Activated CD4-positive, alpha-beta T cell treated with anti-CD3 and anti-CD28 coated beads for 36 hours (primary cell): ENCODE measurements around the gene ADISSP. TPM values are rescaled to one million over a fixed set of nuclear protein-coding genes. Genes with fewer than 3 reads are reported as not detected.

Experiments
- ATAC-seq: fragments of 200-7000 bp; cut with Tn5 transposase; one replicate; pipeline ENCODE4 v1.10.0; 2021; ENCODE audit warnings: mild to moderate bottlenecking, moderate library complexity
- CTCF ChIA-PET: fragments of 350-600 bp; sonication (Branson Sonifier 250); formaldehyde crosslinking; loops from one replicate; lab custom pipeline; 2021; ENCODE audit warnings: antibody characterized with exemption; lab: Charles Lee
- POLR2A ChIA-PET: fragments of 350-600 bp; sonication (Branson Sonifier 250); formaldehyde crosslinking; loops from one replicate; lab custom pipeline; 2021; ENCODE audit warnings: antibody characterized with exemption, inconsistent platforms; lab: Charles Lee
- DNase-seq: peaks from one replicate; pipeline ENCODE4 v3.0.0-alpha.2; 2020
- H3K27ac Mint-ChIP-seq: one replicate; pipeline ENCODE4 v1.8.0; 2021; ENCODE audit warnings: mixed read lengths
- H3K27me3 Mint-ChIP-seq: one replicate; pipeline ENCODE4 v1.8.0; 2021; ENCODE audit warnings: mixed read lengths
- H3K36me3 Mint-ChIP-seq: one replicate; pipeline ENCODE4 v1.8.0; 2021; ENCODE audit warnings: low read depth, mixed read lengths
- H3K4me1 Mint-ChIP-seq: one replicate; pipeline ENCODE4 v1.8.0; 2021; ENCODE audit warnings: mixed read lengths
- H3K4me3 Mint-ChIP-seq: one replicate; pipeline ENCODE4 v1.8.0; 2021; ENCODE audit warnings: mild to moderate bottlenecking, moderate library complexity, mixed read lengths
- H3K9me3 Mint-ChIP-seq: one replicate; pipeline ENCODE4 v1.8.0; 2021; ENCODE audit warnings: low read depth, mixed read lengths
- intact Hi-C, 2 experiments: fragments of 100-400 bp; cut with DNase I in 1 of 2; cut with micrococcal nuclease in 1 of 2; formaldehyde crosslinking; loops; one replicate each; pipeline versions ENCODE4 v1.14.2 to v1.15.1; 2022 to 2024; cut with DNase I, micrococcal nuclease
- total RNA-seq, 2 experiments: library from RNA; stranded (reverse); gene quantifications; one replicate each; pipeline ENCODE4 v1.2.3, GENCODE V29; 2021

Gene ADISSP
- total RNA-seq, 2 experiments from 2014 or later: 46.5 to 57.3 TPM

DNA sequence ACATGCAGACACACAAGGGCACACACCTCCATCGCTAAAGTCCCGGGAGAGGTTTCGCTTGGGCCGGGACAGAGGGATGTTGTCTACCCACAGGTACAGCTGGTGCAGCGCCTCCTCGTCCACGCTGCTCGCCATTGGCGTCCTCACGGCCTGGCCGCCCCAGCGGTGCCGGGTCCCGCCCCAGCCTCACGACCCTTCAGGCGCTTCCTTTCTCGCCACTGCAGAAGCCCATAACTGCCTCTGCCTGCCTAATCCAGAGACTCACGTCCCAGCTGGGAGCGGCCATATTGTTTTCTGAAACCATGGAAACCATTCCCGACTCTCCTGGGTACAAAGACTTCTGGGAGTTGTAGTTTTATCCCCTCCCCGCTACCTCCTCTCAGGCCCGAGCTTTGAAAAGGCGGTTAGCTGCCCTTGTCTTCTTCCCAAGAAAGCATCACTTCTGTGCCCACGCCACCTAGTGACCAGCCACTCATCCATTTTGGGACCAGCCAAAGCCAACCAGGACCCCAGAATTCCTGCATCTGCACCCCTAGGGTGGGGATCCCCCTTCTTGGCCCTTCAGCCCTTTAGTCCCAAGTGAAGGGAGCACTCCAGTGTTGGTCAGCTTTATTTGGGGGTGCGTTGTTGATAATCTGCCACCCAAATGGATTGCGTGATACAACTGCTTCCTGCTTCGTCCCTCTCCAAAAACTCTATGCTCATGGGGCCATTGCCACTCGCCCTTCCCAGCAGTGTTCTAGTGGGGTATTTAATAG lies 13.8 kb upstream of the ADISSP start, which contains the start of gene SPEF1:
TSS of gene SPEF1 (minus strand) at position 296 of the 758 bp plus-strand sequence. CDS start at position 135, 161 bp downstream.
- peaks cover 45% of the 10 kb centered on the region for H3K4me1 Mint-ChIP-seq
- peak within 1 kb of the TSS; percentile 42 for H3K4me3 Mint-ChIP-seq
- peak within 1 kb of the TSS; percentile 51 for H3K27ac Mint-ChIP-seq
- H3K9me3 Mint-ChIP-seq: no peaks in the 10 kb centered on the region
- H3K27me3 Mint-ChIP-seq: peaks cover 15% of the 10 kb centered on the region
- DNase-seq (peak; percentile 68), ATAC-seq (peak; percentile 65)
- intact Hi-C loops: loop anchor here in 1 of 2 experiments (1.0 kb wide), 2 partner anchors 13 to 39 kb away; partner anchors contain the start of gene AP5S1
- ChIA-PET CTCF (interaction anchor here (1.0 to 6.5 kb wide), 3 partner anchors 14 to 39 kb away, joined by 3 to 47 read pairs (median 3); partner anchors contain the start of gene ADISSP), POLR2A (interaction anchor here (0.6 to 1.1 kb wide), 2 partner anchors 10 to 39 kb away, joined by 3 to 5 read pairs; partner anchors contain the start of gene AP5S1)
- peaks cover 13% of the 10 kb centered on the region for H3K36me3 Mint-ChIP-seq

GRCh38 chr20:3778976-3779375 lies 11.4 kb upstream of the ADISSP start:
- H3K4me1 Mint-ChIP-seq: peaks cover 36% of the 10 kb centered on the region
- no peak overlapping the region for H3K4me3 Mint-ChIP-seq
- ChIA-PET POLR2A (interaction anchor here (3.4 kb wide), 1 partner anchor 11 kb away, joined by 15 read pairs; the partner anchor contains the start of gene ADISSP), CTCF (interaction anchor here (0.8 to 6.5 kb wide), 7 partner anchors 8 to 193 kb away, joined by 3 to 47 read pairs (median 4); partner anchors contain the start of genes ADISSP and AP5S1)
- H3K27me3 Mint-ChIP-seq: peaks cover 15% of the 10 kb centered on the region
- intact Hi-C loops: no loop called here
- H3K9me3 Mint-ChIP-seq: no peaks in the 10 kb centered on the region
- peaks cover 5% of the 10 kb centered on the region for H3K36me3 Mint-ChIP-seq
- DNase-seq: no peak
- no peak for ATAC-seq
- H3K27ac Mint-ChIP-seq: no peak overlapping the region

- ATAC-seq (peak; percentile 76), DNase-seq (peak; percentile 66)
- Mint-ChIP-seq H3K9me3 (no peaks in the 10 kb centered on the region), H3K36me3 (no peaks in the 10 kb centered on the region), H3K27me3 (peaks cover 15% of the 10 kb centered on the region), H3K4me1 (peaks cover 32% of the 10 kb centered on the region), H3K4me3 (peak overlapping the region; percentile 66), H3K27ac (no peak overlapping the region)
- CTCF ChIA-PET: interaction anchor here (0.7 to 6.5 kb wide), 10 partner anchors 9 to 194 kb away, joined by 3 to 47 read pairs (median 4); partner anchors contain the start of genes ADISSP and AP5S1
- intact Hi-C loops: no loop called here
- POLR2A ChIA-PET: interaction anchor here (3.4 kb wide), 1 partner anchor 10 kb away, joined by 15 read pairs; the partner anchor contains the start of gene ADISSP
Observed at GRCh38 chr20:3777716-3778629, 10.4 kb upstream of the ADISSP start.

GRCh38 chr20:3777381-3777715 lies 9.8 kb upstream of the ADISSP start:
- Mint-ChIP-seq H3K27ac (no peak overlapping the region), H3K9me3 (no peaks in the 10 kb centered on the region), H3K36me3 (no peaks in the 10 kb centered on the region), H3K4me3 (peak overlapping the region; percentile 66), H3K27me3 (peaks cover 15% of the 10 kb centered on the region), H3K4me1 (peaks cover 28% of the 10 kb centered on the region)
- POLR2A ChIA-PET: interaction anchor here (1.0 to 3.4 kb wide), 2 partner anchors 9 to 35 kb away, joined by 5 to 15 read pairs; partner anchors contain the start of gene ADISSP
- ATAC-seq: peak; percentile 42
- no peak for DNase-seq
- intact Hi-C loops: no loop called here
- CTCF ChIA-PET: interaction anchor here (0.6 to 6.5 kb wide), 6 partner anchors 10 to 98 kb away, joined by 3 to 47 read pairs (median 3); partner anchors contain the start of genes ADISSP and AP5S1

- intact Hi-C loops: no loop called here
Observed at GRCh38 chr20:3775457-3776108, 8.0 kb upstream of the ADISSP start.

GRCh38 chr20:3771552-3772058 lies 4.1 kb upstream of the ADISSP start:
- Mint-ChIP-seq H3K27me3 (no peaks in the 10 kb centered on the region), H3K4me3 (no peak overlapping the region), H3K36me3 (no peaks in the 10 kb centered on the region), H3K27ac (no peak overlapping the region), H3K9me3 (no peaks in the 10 kb centered on the region), H3K4me1 (peaks cover 14% of the 10 kb centered on the region)
- POLR2A ChIA-PET: interaction anchor here (0.6 kb wide), 1 partner anchor 10 kb away, joined by 3 read pairs; the partner anchor contains the start of gene SPEF1
- intact Hi-C loops: no loop called here
- CTCF ChIA-PET: interaction anchor here (0.7 to 1.5 kb wide), 4 partner anchors 14 to 48 kb away, joined by 3 to 4 read pairs (median 3); partner anchors contain the start of genes AP5S1 and CDC25B
- DNase-seq: no peak
- no peak for ATAC-seq

More at GRCh38 chr20:3775457-3776108, 8.0 kb upstream of the ADISSP start:
- H3K36me3 Mint-ChIP-seq: no peaks in the 10 kb centered on the region
- ChIA-PET POLR2A (interaction anchor here (1.0 kb wide), 1 partner anchor 8 kb away, joined by 3 read pairs; the partner anchor contains the start of gene ADISSP), CTCF (interaction anchor here (0.9 to 6.5 kb wide), 3 partner anchors 8 to 99 kb away, joined by 4 to 47 read pairs (median 5); partner anchors contain the start of genes ADISSP and CENPB)
- no peak for ATAC-seq
- peaks cover 13% of the 10 kb centered on the region for H3K4me1 Mint-ChIP-seq
- no peaks in the 10 kb centered on the region for H3K9me3 Mint-ChIP-seq
- no peak overlapping the region for H3K4me3 Mint-ChIP-seq
- no peak for DNase-seq
- no peak overlapping the region for H3K27ac Mint-ChIP-seq
- peaks cover 15% of the 10 kb centered on the region for H3K27me3 Mint-ChIP-seq

DNA sequence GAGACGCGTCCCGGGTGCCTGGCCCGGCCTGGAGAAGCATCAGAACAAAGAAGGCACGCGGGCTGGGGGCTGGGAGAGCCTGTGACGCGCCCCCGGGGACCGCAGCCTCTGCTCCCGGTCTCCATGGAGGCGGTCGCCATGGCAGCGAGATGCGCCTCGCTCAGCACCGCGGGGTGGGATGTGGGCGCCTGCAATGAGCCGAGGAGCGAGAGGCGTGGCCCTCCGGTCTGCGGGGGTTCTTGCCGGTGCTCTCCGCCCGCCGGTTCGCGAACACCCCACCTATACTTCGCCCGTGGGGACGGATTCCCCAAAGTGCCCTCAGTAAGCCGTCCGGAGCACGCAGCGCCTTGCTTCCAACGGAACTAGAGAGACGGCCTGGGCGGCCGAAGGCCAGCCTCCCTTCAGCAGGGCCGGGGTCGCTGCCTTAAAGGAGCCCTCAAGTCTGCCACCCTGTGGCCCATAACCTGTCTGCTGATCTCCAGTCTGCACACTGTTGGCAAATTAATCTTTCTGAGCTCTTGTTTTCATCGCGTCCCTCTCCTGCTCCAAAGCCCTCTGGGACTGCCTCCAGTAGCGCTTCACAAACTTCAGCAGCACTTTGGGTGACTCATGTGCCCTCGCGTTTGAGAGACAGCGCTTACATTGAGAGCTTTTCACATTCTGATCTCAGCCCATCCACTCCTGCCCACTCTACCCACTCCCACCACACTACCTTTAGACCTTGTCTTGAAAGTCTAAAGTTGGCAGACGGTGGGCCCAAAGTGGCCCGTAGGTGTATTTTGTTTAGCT lies 983 bp upstream of the ADISSP start:
- Mint-ChIP-seq H3K4me1 (peaks cover 25% of the 10 kb centered on the region), H3K36me3 (no peaks in the 10 kb centered on the region), H3K4me3 (peak overlapping the region; percentile 81), H3K27me3 (no peaks in the 10 kb centered on the region), H3K27ac (peak overlapping the region; percentile 70), H3K9me3 (no peaks in the 10 kb centered on the region)
- CTCF ChIA-PET: interaction anchor here (0.5 to 4.6 kb wide), 13 partner anchors 11 to 317 kb away, joined by 3 to 47 read pairs (median 4); partner anchors contain the start of genes AP5S1, CENPB and SPEF1
- POLR2A ChIA-PET: interaction anchor here (0.6 to 2.5 kb wide), 7 partner anchors 7 to 1381 kb away, joined by 3 to 15 read pairs (median 5); partner anchors contain the start of gene AP5S1
- DNase-seq (peak; percentile 89), ATAC-seq (peak; percentile 50)
- intact Hi-C loops: loop anchor here (1.0 to 5.0 kb wide), 10 partner anchors 13 to 896 kb away; partner anchors contain the start of genes ATRN (in 1 of the 2), CDC25B (in 1 of the 2), FASTKD5 (in 1 of the 2) and MAVS (in 1 of the 2)

DNA sequence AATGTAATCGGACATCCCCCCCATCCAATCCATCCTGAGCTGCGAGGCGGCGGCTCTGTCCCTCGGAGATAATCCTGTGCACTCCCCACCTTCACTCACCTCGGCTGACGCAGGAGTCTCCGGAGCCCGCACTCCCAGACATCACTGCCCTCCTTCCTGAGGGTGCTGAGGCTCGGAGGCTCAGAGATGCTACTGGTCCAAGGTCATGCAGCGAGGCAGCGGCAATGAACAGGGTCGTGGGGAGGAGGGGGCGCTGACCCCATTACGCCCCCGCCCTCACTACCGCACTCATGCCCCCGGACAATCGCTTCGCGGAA lies 485 bp downstream of the ADISSP start:
- ATAC-seq (no peak), DNase-seq (peak; percentile 48)
- CTCF ChIA-PET: interaction anchor here (0.6 to 4.6 kb wide), 7 partner anchors 9 to 101 kb away, joined by 3 to 47 read pairs (median 4); partner anchors contain the start of genes AP5S1 and SPEF1
- Mint-ChIP-seq H3K9me3 (no peaks in the 10 kb centered on the region), H3K36me3 (no peaks in the 10 kb centered on the region), H3K4me3 (peak overlapping the region; percentile 81), H3K27ac (peak overlapping the region; percentile 34), H3K4me1 (peaks cover 25% of the 10 kb centered on the region), H3K27me3 (no peaks in the 10 kb centered on the region)
- intact Hi-C loops: loop anchor here (1.0 to 5.0 kb wide), 11 partner anchors 14 to 895 kb away; partner anchors contain the start of genes AP5S1 (in 2 of the 2), CENPB (in 1 of the 2), DDRGK1 (in 1 of the 2) and FASTKD5 (in 1 of the 2)
- POLR2A ChIA-PET: interaction anchor here (0.9 to 2.5 kb wide), 6 partner anchors 9 to 359 kb away, joined by 3 to 15 read pairs (median 6); partner anchors contain the start of gene CENPB
